HepG2 (cell line): ENCODE results near the gene TRIM44. TPM values are rescaled to one million over a fixed set of nuclear protein-coding genes. Genes with fewer than 3 reads are reported as not detected.

Experiments used
- ATAC-seq: fragments of 200-7000 bp; cut with Tn5 transposase; 3 replicates; pipeline ENCODE4 v1.9.1; 2020; ENCODE audit warnings: mild to moderate bottlenecking, moderate library complexity
- BruUV-seq: library from RNA; stranded (reverse); fragments of 400-500 nt; replicated peaks from 2 replicates; lab custom pipeline; 2021; lab: Mats Ljungman, UMichigan
- CTCF ChIA-PET: fragments of 300-600 bp; formaldehyde crosslinking; extraction: SDS; loops from one replicate; lab custom pipeline; 2021; ENCODE audit warnings: low total read pairs, inconsistent platforms, low intra/inter-chr PET ratio; lab: Yijun Ruan, JAX
- POLR2A ChIA-PET: fragments of 350-600 bp; sonication (Branson Sonifier 250); formaldehyde crosslinking; loops from one replicate; lab custom pipeline; 2020; ENCODE audit warnings: antibody characterized with exemption, inconsistent platforms; lab: Yijun Ruan, JAX
- DNase-seq: peaks from one replicate; pipeline ENCODE4 v3.0.0-alpha.2; 2015; ENCODE audit warnings: low spot score
- FAIRE-seq: peaks from 3 replicates; lab custom pipeline; 2011; peaks lifted over from hg19 to GRCh38; lab: Jason Lieb, UNC
- H2AFZ ChIP-seq: one replicate; pipeline ENCODE4 v1.6.1; 2011; ENCODE audit warnings: low read length, inconsistent platforms
- H3K27ac ChIP-seq: fragments of 300-600 bp; 3 replicates; pipeline ENCODE4 v1.8.0; 2011; ENCODE audit warnings: mixed run types, mild to moderate bottlenecking, mixed read lengths, low read length, inconsistent platforms; ENCODE audit not compliant: insufficient read depth; ENCODE audit errors: extremely low read length
- H3K27me3 ChIP-seq, 2 experiments: fragments of 200-600 bp in 1 of 2; 2 replicates in 1 of 2; 3 replicates in 1 of 2; pipeline versions ENCODE4 v1.6.0 to v1.8.0; 2011; ENCODE audit warnings: low read length in 2 of 2, mild to moderate bottlenecking in 2 of 2, moderate library complexity in 2 of 2, inconsistent platforms in 1 of 2; ENCODE audit not compliant: insufficient read depth in 2 of 2, control insufficient read depth in 1 of 2
- H3K36me3 ChIP-seq, 2 experiments: fragments of 200-600 bp in 1 of 2; replicated peaks in 1 of 2; 2 replicates in 1 of 2; 3 replicates in 1 of 2; pipeline versions ENCODE4 v1.5.1 to v1.8.0; 2011; ENCODE audit warnings: low read length in 2 of 2, inconsistent platforms in 1 of 2; ENCODE audit not compliant: insufficient read depth in 2 of 2, control insufficient read depth in 1 of 2
- H3K4me1 ChIP-seq: 2 replicates; pipeline ENCODE4 v1.5.1; 2012; ENCODE audit warnings: low read length, inconsistent platforms; ENCODE audit not compliant: insufficient read depth
- H3K4me2 ChIP-seq: 2 replicates; pipeline ENCODE4 v1.6.0; 2011; ENCODE audit warnings: low read depth, low read length, inconsistent platforms
- H3K4me3 ChIP-seq, 3 experiments: fragments of 200-600 bp in 1 of 3; sonication (generic), shearing (Covaris generic) in 1 of 3; replicated peaks in 1 of 3; 2 replicates each; pipeline ENCODE4 v1.5.1; 2011 to 2016; ENCODE audit warnings: low read length in 3 of 3, inconsistent platforms in 2 of 3, low read depth in 2 of 3, mild to moderate bottlenecking in 2 of 3, control low read depth in 1 of 3, mixed read lengths in 1 of 3; ENCODE audit not compliant: insufficient read depth in 1 of 3
- H3K79me2 ChIP-seq: one replicate; pipeline ENCODE4 v1.6.1; 2011; ENCODE audit warnings: low read length, inconsistent platforms; ENCODE audit not compliant: insufficient read depth
- H3K9ac ChIP-seq: 2 replicates; pipeline ENCODE4 v1.6.0; 2011; ENCODE audit warnings: mild to moderate bottlenecking, low read depth, low read length, inconsistent platforms; ENCODE audit not compliant: insufficient read depth
- H3K9me3 ChIP-seq: 2 replicates; pipeline ENCODE4 v1.5.1; 2012; ENCODE audit warnings: mild to moderate bottlenecking, low read length
- H4K20me1 ChIP-seq: 2 replicates; pipeline ENCODE4 v1.6.0; 2011; ENCODE audit warnings: inconsistent platforms, mild to moderate bottlenecking, low read length, moderate library complexity; ENCODE audit not compliant: insufficient read depth
- FOXA1 ChIP-seq, 2 experiments: fragments of 450-650 bp in 1 of 2; sonication (generic) in 1 of 2; formaldehyde crosslinking in 1 of 2; IDR thresholded peaks; 2 replicates each; pipeline versions ENCODE4 v1.4.0 to v1.6.1; 2016 to 2020; ENCODE audit warnings: missing genetic modification reagents in 1 of 2
- FOXP1 ChIP-seq, 2 experiments: fragments of 450-650 bp in 1 of 2; IDR thresholded peaks; 2 replicates each; pipeline ENCODE4 v1.6.1; 2017 to 2018; ENCODE audit warnings: antibody characterized with exemption in 1 of 2
- GABPA ChIP-seq, 2 experiments: IDR thresholded peaks; 2 replicates each; pipeline ENCODE4 v1.6.1; 2011 to 2016; ENCODE audit warnings: low read depth in 2 of 2, low read length in 1 of 2, missing biosample characterization in 1 of 2, missing genetic modification characterization in 1 of 2
- HNRNPH1 ChIP-seq: fragments of 200-400 bp; formaldehyde crosslinking; optimal IDR thresholded peaks from 2 replicates; pipeline ENCODE3; 2017; ENCODE audit warnings: mild to moderate bottlenecking, low read depth, low read length
- IRF2 ChIP-seq: IDR thresholded peaks from 2 replicates; pipeline ENCODE4 v1.6.1; 2018; ENCODE audit warnings: missing genetic modification reagents, missing compliant biosample characterization
- TCF7 ChIP-seq: sonication (generic); IDR thresholded peaks from 2 replicates; pipeline ENCODE4 v1.6.1; 2016; ENCODE audit warnings: antibody characterized with exemption, low read depth
- ZNF333 ChIP-seq: sonication (generic); formaldehyde crosslinking; IDR thresholded peaks from 2 replicates; pipeline ENCODE4 v1.4.0; 2020; ENCODE audit warnings: mild to moderate bottlenecking, missing genetic modification reagents, borderline replicate concordance
- WGBS: methylation state at CpG from one replicate; pipeline ENCODE4 v1.1.6; 2017; ENCODE audit warnings: low lambda C conversion rate; 5-methylcytosine and 5-hydroxymethylcytosine counted together
- in situ Hi-C: cut with HindIII; loops from 2 replicates; pipeline ENCODE4 v1.10.0; 2017; ENCODE audit warnings: low pct_unique_long_range_greater_than_20kb; ENCODE audit not compliant: extremely low pct_ligation_motif_present
- intact Hi-C: fragments of 100-400 bp; cut with micrococcal nuclease; formaldehyde crosslinking; loops from one replicate; pipeline ENCODE4 v1.10.0; 2022; ENCODE audit not compliant: unreplicated experiment
- polyA plus RNA-seq, 8 experiments: library from polyadenylated mRNA; depleted of rRNA in 3 of 8; stranded (reverse) in 7 of 8; unstranded in 1 of 8; fragments of >200 nt; fragmentation: Illumina TruSeq in 4 of 8; extraction: Trizol in 4 of 8; gene quantifications; 2 replicates each; pipeline versions ENCODE4 v1.2.1 to v1.2.3, GENCODE V29; 2011 to 2016; ENCODE audit warnings: low read depth in 4 of 8, missing spikeins in 1 of 8, mixed read lengths in 1 of 8; ENCODE audit not compliant: insufficient read depth in 1 of 8
- total RNA-seq, 5 experiments: library from RNA; depleted of rRNA; stranded (reverse); fragments of >200 nt; fragmentation: Illumina TruSeq; extraction: Trizol; gene quantifications; 2 replicates each; pipeline ENCODE4 v1.2.3, GENCODE V29; 2016; ENCODE audit warnings: low read depth in 1 of 5

The TRIM44 gene
- total and polyA plus RNA-seq, 2 of the 13 experiments (the other 11 are each of a cell fraction or from before 2014, with no cell fraction given): 22.7 to 50.3 TPM

DNA sequence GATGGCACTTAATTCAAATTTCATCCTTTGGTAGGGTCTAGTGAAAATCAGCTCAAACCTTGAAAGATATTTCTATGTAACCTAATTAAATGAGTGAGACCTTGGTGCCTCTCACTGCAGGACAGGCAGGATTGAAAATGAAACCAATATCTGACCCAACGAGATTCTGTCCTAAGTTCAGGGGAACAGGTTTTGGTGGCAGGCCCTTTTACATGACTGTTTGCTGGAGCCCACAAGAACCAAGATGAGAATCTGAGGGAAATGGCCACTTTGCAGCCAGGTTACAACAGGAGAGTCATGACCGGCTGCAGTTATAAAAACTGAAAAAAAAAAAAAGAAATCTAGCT lies 130.2 kb downstream of the TRIM44 start:
- POLR2A ChIA-PET: no interaction called here
- no peak overlapping the region for H3K27ac ChIP-seq
- DNase-seq: no peak
- no peak overlapping the region for H3K4me3 ChIP-seq
- in situ Hi-C loops (no loop called here), intact Hi-C loops (no loop called here)
- H3K9ac ChIP-seq: no peak overlapping the region
- no peaks in the 10 kb centered on the region for H3K4me1 ChIP-seq
- CTCF ChIA-PET: no interaction called here
- H3K9me3 ChIP-seq: no peaks in the 10 kb centered on the region
- H3K4me2 ChIP-seq: no peak overlapping the region
- H3K27me3 ChIP-seq: no peaks in the 10 kb centered on the region
- no peaks in the 10 kb centered on the region for H3K79me2 ChIP-seq
- no peaks in the 10 kb centered on the region for H4K20me1 ChIP-seq
- no TSS peak for BruUV-seq
- no peak overlapping the region for H2AFZ ChIP-seq
- no peak for FAIRE-seq
- TF ChIP-seq ZNF333 (CRISPR knock-in tag) (no peak), HNRNPH1 (no peak), IRF2 (CRISPR knock-in tag) (no peak), TCF7 (no peak)
- H3K36me3 ChIP-seq: peaks cover 0 to 2% of the 10 kb centered on the region in 2 experiments; a peak in 4 of 5 replicates
- WGBS: 94% methylated on average over 2 of the region's 2 CpGs
- ATAC-seq: no peak

DNA sequence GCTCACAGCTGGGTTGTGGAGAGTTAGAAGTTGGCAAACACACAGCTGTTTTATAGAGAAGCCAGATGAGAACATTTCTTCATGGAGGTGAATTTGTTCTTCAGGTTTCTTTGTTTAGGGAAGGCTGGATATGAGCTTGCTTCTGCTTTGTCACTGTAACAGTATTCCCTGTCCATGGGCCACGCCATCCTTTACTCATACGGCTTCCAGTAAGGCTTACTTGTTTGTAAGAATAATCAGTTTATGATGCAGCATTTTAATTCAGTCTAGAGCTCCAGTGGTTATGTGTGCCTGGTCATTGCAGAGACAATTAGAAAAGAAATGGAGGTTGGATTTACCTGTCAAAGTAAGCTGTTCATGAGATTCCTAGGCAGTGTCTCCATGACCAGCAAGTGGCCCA lies 131.8 kb downstream of the TRIM44 start:
- no TSS peak for BruUV-seq

More for the DNA sequence above, 131.8 kb downstream of the TRIM44 start:
- CTCF ChIA-PET: no interaction called here
- Histone ChIP-seq H3K9ac (no peak overlapping the region), H3K4me3 (no peak overlapping the region), H3K9me3 (no peaks in the 10 kb centered on the region), H2AFZ (no peak overlapping the region), H4K20me1 (no peaks in the 10 kb centered on the region), H3K27ac (no peak overlapping the region), H3K36me3 (peaks cover 0 to 2% of the 10 kb centered on the region in 2 experiments; a peak in 4 of 5 replicates), H3K4me2 (no peak overlapping the region), H3K4me1 (no peaks in the 10 kb centered on the region), H3K79me2 (no peaks in the 10 kb centered on the region), H3K27me3 (no peaks in the 10 kb centered on the region)
- intact Hi-C loops: no loop called here
- DNase-seq (no peak), ATAC-seq (no peak), FAIRE-seq (no peak)
- no peak for TF ChIP-seq FOXA1 (IDR thresholded peaks at IDR 0.05)
- TF ChIP-seq FOXA1 (CRISPR knock-in tag; IDR thresholded peaks at IDR 0.05): no peak
- no peak for TF ChIP-seq GABPA (IDR thresholded peaks at IDR 0.05; ENCODE audit: low read depth, low read length)
- TF ChIP-seq GABPA (CRISPR knock-in tag; IDR thresholded peaks at IDR 0.05; ENCODE audit: low read depth): no peak
- TF ChIP-seq FOXP1 (IDR thresholded peaks at IDR 0.05): no peak
- TF ChIP-seq FOXP1 (CRISPR knock-in tag; IDR thresholded peaks at IDR 0.05): no peak
- POLR2A ChIA-PET: no interaction called here
- WGBS: 95% methylated on average over 2 of the region's 2 CpGs
- in situ Hi-C loops: no loop called here
